IMR-90 (cell line): ENCODE results near the gene USP54. TPM values are rescaled to one million over a fixed set of nuclear protein-coding genes. Genes with fewer than 3 reads are reported as not detected.

Experiments
- ATAC-seq: fragments of 200-7000 bp; cut with Tn5 transposase; 2 replicates; pipeline ENCODE4 v1.9.1; 2020; ENCODE audit warnings: low read depth, mild to moderate bottlenecking, moderate library complexity
- BruUV-seq: library from RNA; stranded (reverse); fragments of 400-500 nt; replicated peaks from 2 replicates; lab custom pipeline; 2021; lab: Mats Ljungman, UMichigan
- CTCF ChIA-PET: fragments of 300-600 bp; formaldehyde crosslinking; extraction: SDS; loops from one replicate; lab custom pipeline; 2021; ENCODE audit warnings: antibody characterized with exemption; lab: Yijun Ruan, JAX
- POLR2A ChIA-PET: fragments of 300-600 bp; sonication (Branson Sonifier 250); formaldehyde crosslinking; loops from one replicate; lab custom pipeline; 2022; ENCODE audit warnings: antibody characterized with exemption; ENCODE audit not compliant: unreplicated experiment; lab: Charles Lee
- DNase-seq: peaks from one replicate; pipeline ENCODE4 v3.0.0; 2013
- H2AFZ ChIP-seq: replicated peaks from 2 replicates; pipeline ENCODE3; 2013; ENCODE audit warnings: low read length, mild to moderate bottlenecking; ENCODE audit not compliant: poor library complexity
- H2AK5ac ChIP-seq: 2 replicates; pipeline ENCODE4 v1.6.1; 2013; ENCODE audit warnings: low read depth, low read length, inconsistent platforms
- H2AK9ac ChIP-seq: replicated peaks from 2 replicates; pipeline ENCODE3; 2013; ENCODE audit warnings: mild to moderate bottlenecking, low read depth, low read length, moderate library complexity; ENCODE audit not compliant: poor library complexity
- H2BK120ac ChIP-seq: 2 replicates; pipeline ENCODE4 v1.6.1; 2013; ENCODE audit warnings: low read depth, low read length, inconsistent platforms
- H2BK15ac ChIP-seq: 3 replicates; pipeline ENCODE4 v1.6.1; 2013; ENCODE audit warnings: low read depth, low read length, inconsistent platforms
- H2BK20ac ChIP-seq: 2 replicates; pipeline ENCODE4 v1.6.1; 2013; ENCODE audit warnings: low read depth, mild to moderate bottlenecking, inconsistent platforms, low read length, moderate library complexity
- H2BK5ac ChIP-seq: 2 replicates; pipeline ENCODE4 v1.6.1; 2013; ENCODE audit warnings: mild to moderate bottlenecking, low read depth, low read length, inconsistent platforms; ENCODE audit not compliant: poor library complexity, severe bottlenecking
- H3K14ac ChIP-seq: replicated peaks from 2 replicates; pipeline ENCODE4 v1.6.1; 2013; ENCODE audit warnings: low read depth, low read length, inconsistent platforms
- H3K18ac ChIP-seq: 2 replicates; pipeline ENCODE4 v1.6.1; 2013; ENCODE audit warnings: low read depth, low read length, control low read depth
- H3K23ac ChIP-seq: 2 replicates; pipeline ENCODE4 v1.6.1; 2013; ENCODE audit warnings: low read depth, low read length, inconsistent platforms
- H3K27ac ChIP-seq: 2 replicates; pipeline ENCODE4 v1.5.1; 2013; ENCODE audit warnings: mild to moderate bottlenecking, control low read depth, low read length; ENCODE audit not compliant: insufficient read depth
- H3K27me3 ChIP-seq: 2 replicates; pipeline ENCODE4 v1.6.1; 2013; ENCODE audit warnings: low read length; ENCODE audit not compliant: control insufficient read depth, insufficient read depth
- H3K36me3 ChIP-seq: 2 replicates; pipeline ENCODE4 v1.6.1; 2013; ENCODE audit warnings: low read length, mixed read lengths; ENCODE audit not compliant: control insufficient read depth, insufficient read depth
- H3K4ac ChIP-seq: 2 replicates; pipeline ENCODE4 v1.6.1; 2013; ENCODE audit warnings: low read depth, low read length, inconsistent platforms
- H3K4me1 ChIP-seq: 2 replicates; pipeline ENCODE4 v1.6.1; 2013; ENCODE audit warnings: low read length, mixed read lengths; ENCODE audit not compliant: control insufficient read depth, insufficient read depth
- H3K4me2 ChIP-seq: 2 replicates; pipeline ENCODE4 v1.6.1; 2013; ENCODE audit warnings: low read depth, mild to moderate bottlenecking, control low read depth, low read length, moderate library complexity
- H3K4me3 ChIP-seq: 2 replicates; pipeline ENCODE4 v1.5.1; 2013; ENCODE audit warnings: low read depth, mild to moderate bottlenecking, control low read depth, low read length, moderate library complexity; ENCODE audit not compliant: insufficient read depth
- H3K56ac ChIP-seq: 2 replicates; pipeline ENCODE4 v1.6.1; 2013; ENCODE audit warnings: low read length, inconsistent platforms; ENCODE audit not compliant: insufficient read depth; ENCODE audit errors: extremely low read depth
- H3K79me1 ChIP-seq, 2 experiments: 2 replicates each; pipeline ENCODE4 v1.6.1; 2013; ENCODE audit warnings: low read length in 2 of 2, inconsistent platforms in 1 of 2, low read depth in 1 of 2
- H3K9ac ChIP-seq: 2 replicates; pipeline ENCODE4 v1.6.1; 2013; ENCODE audit warnings: low read depth, low read length, control low read depth
- H3K9me1 ChIP-seq: 2 replicates; pipeline ENCODE4 v1.6.1; 2013; ENCODE audit warnings: low read length, inconsistent platforms; ENCODE audit not compliant: insufficient read depth
- H3K9me3 ChIP-seq: 2 replicates; pipeline ENCODE4 v1.6.1; 2013; ENCODE audit warnings: low read length; ENCODE audit not compliant: control insufficient read depth, insufficient read depth
- H4K20me1 ChIP-seq: 2 replicates; pipeline ENCODE4 v1.6.1; 2013; ENCODE audit warnings: low read length, inconsistent platforms; ENCODE audit not compliant: insufficient read depth
- H4K5ac ChIP-seq: 2 replicates; pipeline ENCODE4 v1.6.1; 2013; ENCODE audit warnings: mild to moderate bottlenecking, low read depth, low read length, control low read depth
- H4K8ac ChIP-seq, 2 experiments: 2 replicates each; pipeline ENCODE4 v1.6.1; 2013; ENCODE audit warnings: low read depth in 2 of 2, low read length in 2 of 2, control low read depth in 1 of 2, inconsistent platforms in 1 of 2
- H4K91ac ChIP-seq: 2 replicates; pipeline ENCODE4 v1.6.1; 2013; ENCODE audit warnings: low read depth, low read length, inconsistent platforms; ENCODE audit not compliant: insufficient read depth
- BHLHE40 ChIP-seq: fragments of 150-350 bp; IDR thresholded peaks from 2 replicates; pipeline ENCODE4 v1.6.1; 2016; ENCODE audit warnings: mild to moderate bottlenecking, low read depth, low read length
- CEBPB ChIP-seq: IDR thresholded peaks from 2 replicates; pipeline ENCODE4 v1.6.1; 2012; ENCODE audit warnings: low read depth, low read length, improper control_type of control experiment
- CHD1 ChIP-seq: IDR thresholded peaks from 2 replicates; pipeline ENCODE4 v1.6.1; 2012; ENCODE audit warnings: low read depth, low read length, improper control_type of control experiment
- FOS ChIP-seq: fragments of 150-350 bp; IDR thresholded peaks from 2 replicates; pipeline ENCODE4 v1.6.1; 2016; ENCODE audit warnings: low read depth, low read length
- MAFK ChIP-seq: IDR thresholded peaks from 2 replicates; pipeline ENCODE4 v1.6.1; 2012; ENCODE audit warnings: low read depth, low read length, improper control_type of control experiment
- MAZ ChIP-seq: IDR thresholded peaks from 2 replicates; pipeline ENCODE4 v1.6.1; 2012; ENCODE audit warnings: low read depth, mild to moderate bottlenecking, low read length, improper control_type of control experiment, moderate library complexity, borderline replicate concordance
- MXI1 ChIP-seq: IDR thresholded peaks from 2 replicates; pipeline ENCODE4 v1.6.1; 2012; ENCODE audit warnings: low read depth, mild to moderate bottlenecking, low read length, moderate library complexity, borderline replicate concordance
- NFE2L2 ChIP-seq: fragments of 150-350 bp; IDR thresholded peaks from 2 replicates; pipeline ENCODE4 v1.6.1; 2016; ENCODE audit warnings: low read depth, mild to moderate bottlenecking, low read length
- POLR2A ChIP-seq: IDR thresholded peaks from 2 replicates; pipeline ENCODE4 v1.6.1; 2012; ENCODE audit warnings: mild to moderate bottlenecking, low read depth, low read length
- RAD21 ChIP-seq: IDR thresholded peaks from 2 replicates; pipeline ENCODE4 v1.6.1; 2012; ENCODE audit warnings: low read length, improper control_type of control experiment
- RCOR1 ChIP-seq: IDR thresholded peaks from 2 replicates; pipeline ENCODE4 v1.6.1; 2012; ENCODE audit warnings: mild to moderate bottlenecking, low read length, improper control_type of control experiment; ENCODE audit not compliant: insufficient replicate concordance
- RFX5 ChIP-seq: IDR thresholded peaks from 2 replicates; pipeline ENCODE4 v1.8.0; 2012; ENCODE audit warnings: low read depth, mild to moderate bottlenecking, low read length, moderate library complexity
- SMC3 ChIP-seq: fragments of 150-350 bp; IDR thresholded peaks from 2 replicates; pipeline ENCODE4 v1.6.1; 2016; ENCODE audit warnings: low read depth, mild to moderate bottlenecking, antibody characterized with exemption, low read length, moderate library complexity
- WGBS, 2 experiments: methylation state at CpG; one replicate each; pipeline versions ENCODE4 v1.1.5 to v1.1.7; 2013; ENCODE audit warnings: missing lambda C conversion rate in 2 of 2; ENCODE audit not compliant: insufficient read length in 1 of 2; ENCODE audit errors: extremely low coverage in 2 of 2; 5-methylcytosine and 5-hydroxymethylcytosine counted together
- dilution Hi-C: fragments of 300-500 bp; cut with HindIII; formaldehyde crosslinking; loops from one replicate; pipeline ENCODE4 v1.14.3; 2018; ENCODE audit warnings: low sequenced_read_pairs; ENCODE audit not compliant: unreplicated experiment
- in situ Hi-C: fragments of 300-500 bp; cut with MboI; formaldehyde crosslinking; loops from 3 replicates; pipeline ENCODE4 v1.14.3; 2019; ENCODE audit warnings: low sequenced_read_pairs, inconsistent platforms, mixed read lengths
- intact Hi-C: fragments of 100-400 bp; cut with micrococcal nuclease; formaldehyde crosslinking; loops from 2 replicates; pipeline ENCODE4 v1.10.0; 2022
- polyA plus RNA-seq, 3 experiments: library from polyadenylated mRNA; depleted of rRNA; stranded (reverse); fragments of >200 nt; gene quantifications; 2 replicates each; pipeline ENCODE4 v1.2.3, GENCODE V29; 2012; ENCODE audit warnings: low replicate concordance in 1 of 3
- total RNA-seq: library from RNA; depleted of rRNA; stranded (reverse); fragments of >200 nt; gene quantifications from 2 replicates; pipeline ENCODE4 v1.2.3, GENCODE V29; 2012
- TF ChIP-seq, protein P1 (sequence below): conservative IDR thresholded peaks from 2 replicates; pipeline ENCODE4 v1.5.1; 2012; ENCODE audit warnings: mild to moderate bottlenecking, low read depth, low read length, improper control_type of control experiment
- TF ChIP-seq, protein P2 (sequence below): fragments of 150-350 bp; IDR thresholded peaks from 2 replicates; pipeline ENCODE4 v1.6.1; 2016; ENCODE audit warnings: low read depth, mild to moderate bottlenecking, low read length, moderate library complexity, borderline replicate concordance

USP54 gene
- total and polyA plus RNA-seq, 2 of the 4 experiments (the other 2 are of a cell fraction), result 4.0 to 7.9 TPM

DNA sequence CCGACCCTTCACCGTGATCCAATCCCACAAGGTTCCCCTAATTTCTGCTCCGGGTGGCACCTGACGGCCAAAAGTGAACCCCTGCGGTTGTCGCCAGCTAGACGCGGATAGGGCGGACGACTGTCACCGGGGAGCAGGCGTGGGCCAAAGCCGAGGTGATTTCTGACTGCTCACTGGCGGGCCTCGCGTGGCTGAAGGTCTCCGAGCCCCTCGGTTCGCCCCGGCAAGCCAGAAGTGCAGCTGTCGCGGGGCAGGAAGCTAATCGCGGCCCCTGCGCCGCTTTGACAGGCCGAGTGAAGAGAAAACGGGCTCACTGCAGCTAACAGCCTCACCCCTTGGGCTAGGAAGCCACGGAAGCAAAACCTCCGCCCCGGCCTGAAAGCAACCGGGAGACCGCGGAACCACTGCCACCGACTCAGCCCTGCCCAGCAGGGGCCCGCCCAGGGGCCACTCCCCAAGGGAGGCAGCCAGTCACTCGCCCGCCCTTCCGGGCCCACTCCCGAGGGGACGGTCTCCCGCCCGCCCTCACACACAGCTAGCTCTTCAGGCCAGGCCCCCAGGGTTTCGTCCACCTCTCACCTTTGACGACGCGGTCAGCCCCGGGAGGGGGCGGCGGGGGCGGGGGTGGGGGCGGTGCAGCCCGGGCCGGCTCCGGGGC is 95.8 kb downstream of the USP54 start:
- Histone ChIP-seq H3K4me1 (peaks cover 7% of the 10 kb centered on the region; the same call in 1 of the 2 replicates), H3K4me2 (peak overlapping the region; percentile 77), H3K27me3 (no peaks in the 10 kb centered on the region), H2AFZ (peak overlapping the region; percentile 92), H2BK15ac (peak overlapping the region; percentile 3; the same call in 2 of the 3 replicates), H3K4ac (peak overlapping the region; percentile 98), H3K14ac (peak overlapping the region; percentile 96), H3K23ac (peak overlapping the region; percentile 97), H4K5ac (peak overlapping the region; percentile 69), H2BK120ac (peak overlapping the region; percentile 65; the same call in 1 of the 2 replicates), H2AK9ac (peak overlapping the region; percentile 95), H4K20me1 (peaks cover 3% of the 10 kb centered on the region; the same call in 1 of the 2 replicates), H3K9me3 (no peaks in the 10 kb centered on the region), H3K9me1 (peaks cover 10% of the 10 kb centered on the region), H3K9ac (peak overlapping the region; percentile 97), H2BK20ac (no peak overlapping the region; the same call in 1 of the 2 replicates), H4K91ac (peak overlapping the region; percentile 87), H3K79me1 (peaks cover 14 to 30% of the 10 kb centered on the region in 2 experiments), H2BK5ac (peak overlapping the region; percentile 95), H3K27ac (peak overlapping the region; percentile 95), H3K36me3 (peaks cover 1% of the 10 kb centered on the region; the same call in 1 of the 2 replicates), H3K56ac (peak overlapping the region; percentile 82), H3K18ac (peak overlapping the region; percentile 46), H2AK5ac (peak overlapping the region; percentile 22), H4K8ac (peak overlapping the region; percentile 42 to 95; a peak in 3 of 4 replicates), H3K4me3 (peak overlapping the region; percentile 90)
- dilution Hi-C loops (no loop called here), in situ Hi-C loops (no loop called here), intact Hi-C loops (loop anchor here (10.0 kb wide), 1 partner anchor 241 kb away; the partner anchor contains the start of gene MRPS16)
- ChIA-PET CTCF (no interaction called here), POLR2A (no interaction called here)
- DNase-seq, result peak; percentile 87
- ATAC-seq, result peak; percentile 94
- 0% methylated on average over 22 of the region's 55 CpGs; no CpG with 5 or more reads in 1 of the 2 experiments for WGBS, 2 experiments
- TSS peak; percentile 41 for BruUV-seq
- peak; percentile 87 for TF ChIP-seq POLR2A
- no peak for TF ChIP-seq BHLHE40
- no peak for TF ChIP-seq RFX5
- peak; percentile 54; the same call in 1 of the 2 replicates for TF ChIP-seq MXI1
- TF ChIP-seq, protein P1, sequence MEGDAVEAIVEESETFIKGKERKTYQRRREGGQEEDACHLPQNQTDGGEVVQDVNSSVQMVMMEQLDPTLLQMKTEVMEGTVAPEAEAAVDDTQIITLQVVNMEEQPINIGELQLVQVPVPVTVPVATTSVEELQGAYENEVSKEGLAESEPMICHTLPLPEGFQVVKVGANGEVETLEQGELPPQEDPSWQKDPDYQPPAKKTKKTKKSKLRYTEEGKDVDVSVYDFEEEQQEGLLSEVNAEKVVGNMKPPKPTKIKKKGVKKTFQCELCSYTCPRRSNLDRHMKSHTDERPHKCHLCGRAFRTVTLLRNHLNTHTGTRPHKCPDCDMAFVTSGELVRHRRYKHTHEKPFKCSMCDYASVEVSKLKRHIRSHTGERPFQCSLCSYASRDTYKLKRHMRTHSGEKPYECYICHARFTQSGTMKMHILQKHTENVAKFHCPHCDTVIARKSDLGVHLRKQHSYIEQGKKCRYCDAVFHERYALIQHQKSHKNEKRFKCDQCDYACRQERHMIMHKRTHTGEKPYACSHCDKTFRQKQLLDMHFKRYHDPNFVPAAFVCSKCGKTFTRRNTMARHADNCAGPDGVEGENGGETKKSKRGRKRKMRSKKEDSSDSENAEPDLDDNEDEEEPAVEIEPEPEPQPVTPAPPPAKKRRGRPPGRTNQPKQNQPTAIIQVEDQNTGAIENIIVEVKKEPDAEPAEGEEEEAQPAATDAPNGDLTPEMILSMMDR, result no peak
- TF ChIP-seq FOS, result no peak
- TF ChIP-seq CEBPB, result no peak
- TF ChIP-seq NFE2L2, result no peak
- TF ChIP-seq MAZ, result peak; percentile 48; the same call in 1 of the 2 replicates
- no peak for TF ChIP-seq MAFK
- TF ChIP-seq SMC3, result no peak
- TF ChIP-seq RAD21, result no peak
- no peak for TF ChIP-seq CHD1
- TF ChIP-seq, protein P2, sequence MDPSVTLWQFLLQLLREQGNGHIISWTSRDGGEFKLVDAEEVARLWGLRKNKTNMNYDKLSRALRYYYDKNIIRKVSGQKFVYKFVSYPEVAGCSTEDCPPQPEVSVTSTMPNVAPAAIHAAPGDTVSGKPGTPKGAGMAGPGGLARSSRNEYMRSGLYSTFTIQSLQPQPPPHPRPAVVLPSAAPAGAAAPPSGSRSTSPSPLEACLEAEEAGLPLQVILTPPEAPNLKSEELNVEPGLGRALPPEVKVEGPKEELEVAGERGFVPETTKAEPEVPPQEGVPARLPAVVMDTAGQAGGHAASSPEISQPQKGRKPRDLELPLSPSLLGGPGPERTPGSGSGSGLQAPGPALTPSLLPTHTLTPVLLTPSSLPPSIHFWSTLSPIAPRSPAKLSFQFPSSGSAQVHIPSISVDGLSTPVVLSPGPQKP, result no peak
- TF ChIP-seq RCOR1, result no peak
